HG03469 (cell line): ENCODE results near the gene HCFC2.
"Not testable (repeated sequence)": the region's sequence is repeated elsewhere in the genome, so short reads cannot be mapped to it uniquely, and the experiment has no call there.

ENCODE experiments used
- ATAC-seq: cut with Tn5 transposase; IDR thresholded peaks from one replicate; pipeline ENCODE4 v1.9.1; 2021; ENCODE audit warnings: mild to moderate bottlenecking, moderate library complexity, moderate number of reproducible peaks; ENCODE audit not compliant: unreplicated experiment

HCFC2 gene

GRCh38 chr12:104064031-104064841 lies at the start of gene HCFC2:
HCFC2 (plus strand) TSS chr12:104064531; CDS start chr12:104064561, 30 bp downstream.
- peak; percentile 73 for ATAC-seq

DNA sequence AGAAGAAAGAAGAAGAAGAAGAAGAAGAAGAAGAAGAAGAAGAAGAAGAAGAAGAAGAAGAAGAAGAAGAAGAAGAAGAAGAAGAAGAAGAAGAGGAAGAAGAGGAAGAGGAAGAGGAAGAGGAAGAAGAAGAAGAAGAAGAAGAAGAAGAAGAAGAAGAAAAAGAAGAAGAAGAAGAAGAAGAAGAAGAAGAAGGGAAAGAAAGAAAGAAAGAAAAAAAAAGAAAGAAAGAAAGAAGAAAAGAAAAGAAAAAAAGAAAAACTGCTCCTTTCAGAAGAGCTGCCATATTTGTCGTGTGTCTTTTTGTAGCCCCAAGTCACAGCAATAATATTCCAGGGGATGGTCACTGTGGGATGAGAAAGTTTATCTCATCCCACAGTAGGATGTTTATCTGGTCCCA lies 42.5 kb upstream of the HCFC2 start:
- not testable (repeated sequence) for ATAC-seq

DNA sequence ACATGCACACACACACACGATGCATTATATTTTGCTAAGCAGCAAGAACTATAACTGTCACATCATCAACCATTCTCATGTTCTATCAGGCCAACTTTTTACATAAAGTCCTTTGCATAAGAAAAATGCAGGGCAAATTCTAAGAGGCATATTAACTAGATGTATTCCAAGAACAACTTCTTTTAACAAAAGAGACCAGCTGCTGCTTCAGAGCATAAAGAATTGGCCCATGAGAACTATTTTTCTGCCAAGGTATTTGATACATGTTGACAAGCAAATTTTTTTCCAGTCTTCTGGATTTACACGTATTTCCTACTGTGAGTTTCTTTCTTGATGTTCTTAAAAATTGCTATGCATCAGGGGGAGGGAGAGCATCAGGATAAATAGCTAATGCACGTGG lies 41.5 kb upstream of the HCFC2 start:
- ATAC-seq = no peak

DNA sequence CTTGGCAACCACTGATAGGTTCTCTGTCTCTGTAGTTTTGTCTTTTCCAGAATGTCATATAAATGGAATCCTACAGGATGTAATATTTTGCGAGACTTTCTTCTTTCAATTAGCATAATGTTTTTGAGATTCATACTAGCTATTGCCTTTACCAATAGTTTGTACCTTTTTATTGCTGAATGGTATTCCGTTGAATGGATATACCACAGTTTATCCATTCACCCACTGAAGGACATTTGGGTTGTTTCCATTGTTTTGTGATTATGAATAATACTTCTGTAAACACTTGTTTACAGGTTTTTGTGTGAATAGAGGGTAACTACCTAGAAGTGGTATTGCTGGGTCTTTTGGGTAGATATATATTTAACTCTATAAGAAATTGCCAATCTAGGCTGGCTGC lies 40.6 kb upstream of the HCFC2 start:
- ATAC-seq = no peak

DNA sequence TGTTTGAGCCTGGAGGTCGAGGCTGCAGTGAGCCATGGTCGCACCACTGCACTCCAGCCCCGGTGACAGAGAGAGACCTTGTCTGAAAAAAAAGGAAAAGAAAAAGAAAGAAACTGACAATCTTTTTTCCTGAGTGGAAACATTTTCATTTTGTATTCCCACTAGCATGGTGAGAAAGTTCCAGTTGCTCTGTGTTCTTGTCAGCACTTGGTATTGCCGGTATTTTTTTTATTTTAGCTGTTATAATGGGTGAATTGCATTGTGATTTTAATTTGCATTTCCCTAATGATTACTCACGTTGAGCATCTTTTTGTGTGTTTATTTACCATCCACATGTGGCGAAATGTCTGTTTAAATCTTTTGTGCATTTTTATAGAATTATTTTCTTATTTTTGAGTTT lies 40.0 kb upstream of the HCFC2 start:
- ATAC-seq = no peak

DNA sequence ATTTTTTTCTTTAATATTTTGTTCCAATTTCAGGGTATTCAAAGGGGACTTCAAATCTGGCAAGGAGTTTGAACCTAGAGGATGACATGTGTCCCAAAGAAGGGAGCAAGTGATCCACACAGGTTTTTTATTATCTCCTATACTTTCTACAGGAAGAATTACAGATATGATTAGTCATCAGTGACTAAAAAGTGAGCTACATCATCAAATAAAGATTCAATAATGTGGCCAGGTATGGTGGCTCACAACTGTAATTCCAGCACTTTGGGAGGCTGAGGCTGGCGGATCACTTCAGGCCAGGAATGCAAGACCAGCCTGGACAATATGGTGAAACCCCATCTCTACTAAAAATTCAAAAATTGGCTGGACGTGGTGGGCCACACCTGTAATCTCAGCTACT lies 38.6 kb upstream of the HCFC2 start:
- ATAC-seq = no peak

DNA sequence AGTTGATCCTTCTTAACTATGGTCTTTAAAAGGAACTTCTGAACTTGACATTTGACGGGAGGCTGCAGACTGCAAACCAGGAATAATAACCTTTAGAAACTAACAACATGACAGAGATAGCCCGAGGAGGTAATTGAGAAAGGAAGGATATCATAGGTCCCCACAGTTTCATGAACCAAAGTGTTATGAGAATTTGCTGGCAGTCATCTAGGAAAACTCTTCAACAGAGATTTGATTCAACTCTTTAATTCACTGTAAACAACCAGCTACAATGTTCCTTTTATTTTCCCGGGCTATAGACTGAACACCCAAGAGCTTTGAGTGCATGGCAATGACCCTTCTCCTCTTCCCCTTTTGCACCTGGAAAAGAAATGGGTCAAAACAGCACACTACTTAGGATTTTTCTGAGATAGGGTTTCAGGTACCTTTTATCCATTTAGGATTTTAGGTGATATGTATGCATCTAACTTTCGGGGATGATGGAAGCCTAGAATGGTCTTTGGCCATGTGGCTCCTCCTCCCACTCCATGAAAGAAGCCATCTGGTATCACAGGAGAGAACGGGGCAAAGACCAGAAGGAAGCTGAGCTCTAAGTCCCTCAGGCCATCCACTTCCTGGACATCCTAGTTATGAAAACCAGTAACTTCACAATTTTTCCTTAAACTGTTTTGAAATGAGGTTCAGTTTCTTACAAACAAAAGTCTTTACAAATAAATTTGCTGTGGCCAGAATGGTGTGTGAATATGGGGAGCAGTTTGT lies 37.3 kb upstream of the HCFC2 start:
- no peak for ATAC-seq

GRCh38 chr12:104030596-104030995 lies 33.7 kb upstream of the HCFC2 start:
- not testable (repeated sequence) for ATAC-seq

GRCh38 chr12:104036143-104036542 lies 28.2 kb upstream of the HCFC2 start:
- not testable (repeated sequence) for ATAC-seq

GRCh38 chr12:104039769-104040168 lies 24.6 kb upstream of the HCFC2 start:
- ATAC-seq = not testable (repeated sequence)

- no peak for ATAC-seq
These were observed 21.8 kb upstream of the HCFC2 start for GRCh38 chr12:104042580-104042979.

GRCh38 chr12:104044158-104044557 lies 20.2 kb upstream of the HCFC2 start:
- ATAC-seq = no peak

DNA sequence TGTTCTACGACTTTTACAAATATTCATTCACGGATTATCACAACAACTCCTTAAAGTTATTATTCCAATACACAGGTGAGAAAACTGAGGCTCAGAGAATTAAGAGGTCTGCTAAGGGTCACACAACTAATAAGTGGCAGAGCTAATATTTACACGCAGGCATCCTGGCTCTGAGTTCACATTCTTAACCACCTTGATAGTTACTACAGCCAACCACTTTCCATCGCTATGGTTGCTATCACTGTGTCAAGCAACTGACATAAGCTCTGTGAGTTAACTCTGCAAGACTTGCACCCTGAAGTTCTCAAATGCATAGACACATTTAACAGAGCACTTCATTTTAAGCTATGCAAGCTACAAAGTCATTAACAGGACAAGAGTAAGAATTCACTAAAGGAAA lies 18.0 kb upstream of the HCFC2 start:
- ATAC-seq = no peak

- no peak for ATAC-seq
These were observed 16.2 kb upstream of the HCFC2 start for GRCh38 chr12:104048162-104048561.

- ATAC-seq = no peak
These were observed 15.5 kb upstream of the HCFC2 start for GRCh38 chr12:104048811-104049210.

- ATAC-seq = no peak
These were observed 14.9 kb upstream of the HCFC2 start for GRCh38 chr12:104049278-104049902.

GRCh38 chr12:104049903-104050356 lies 14.4 kb upstream of the HCFC2 start, which contains the start of gene GLT8D2:
GLT8D2 (minus strand) TSS chr12:104050187; CDS start chr12:104019648, 30,539 bp downstream.
- no peak for ATAC-seq

- no peak for ATAC-seq
These were observed 13.9 kb upstream of the HCFC2 start for GRCh38 chr12:104050436-104050835.

GRCh38 chr12:104054681-104055346 lies 9.5 kb upstream of the HCFC2 start:
- ATAC-seq = no peak

DNA sequence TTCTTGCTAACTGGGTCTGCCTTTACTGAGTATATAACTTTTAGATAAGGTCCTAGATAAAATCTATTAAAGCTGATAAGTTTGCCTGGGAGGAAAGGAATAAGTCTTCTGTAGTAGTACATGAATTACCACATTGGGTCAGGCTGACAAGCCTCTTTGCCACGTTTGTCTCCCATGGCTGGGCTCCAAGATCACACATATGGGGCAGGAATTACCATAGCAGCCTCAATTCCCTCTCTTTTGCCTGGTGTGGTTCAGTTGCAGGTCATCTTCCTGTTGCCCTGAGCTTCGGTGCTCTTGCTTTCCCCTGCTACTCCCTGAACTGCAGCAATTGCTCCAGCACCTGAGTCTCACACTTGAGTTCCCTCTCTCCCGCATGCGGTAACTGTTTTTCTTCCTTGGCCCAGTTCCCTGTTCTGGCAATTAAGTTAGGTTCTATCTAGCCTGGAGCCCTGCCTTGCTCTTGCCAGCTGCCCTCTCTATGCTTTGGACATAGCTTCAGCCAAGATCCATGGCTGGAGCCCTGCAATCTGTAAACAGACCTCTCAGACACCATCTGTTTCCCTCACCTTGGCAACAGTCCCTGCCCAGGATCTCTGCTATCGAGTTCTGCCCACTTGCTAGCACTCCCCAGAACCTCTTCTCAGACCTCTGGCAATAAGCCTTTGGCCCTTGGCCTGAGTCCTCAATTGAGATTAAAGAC lies 8.5 kb upstream of the HCFC2 start:
- ATAC-seq = no peak
